ENCODE results near the gene MLEC.
"Not testable (repeated sequence)": the region's sequence is repeated elsewhere in the genome, so short reads cannot be mapped to it uniquely, and the experiment has no call there.

MLEC gene

GRCh38 chr12:120662879-120663278, 24.1 kb upstream of the MLEC start:
- peak in 2 of 4 experiments; percentile 27 to 51 for DNase-seq

- DNase-seq: no peak
Measured at GRCh38 chr12:120663741-120664140, 23.2 kb upstream of the MLEC start.

DNA sequence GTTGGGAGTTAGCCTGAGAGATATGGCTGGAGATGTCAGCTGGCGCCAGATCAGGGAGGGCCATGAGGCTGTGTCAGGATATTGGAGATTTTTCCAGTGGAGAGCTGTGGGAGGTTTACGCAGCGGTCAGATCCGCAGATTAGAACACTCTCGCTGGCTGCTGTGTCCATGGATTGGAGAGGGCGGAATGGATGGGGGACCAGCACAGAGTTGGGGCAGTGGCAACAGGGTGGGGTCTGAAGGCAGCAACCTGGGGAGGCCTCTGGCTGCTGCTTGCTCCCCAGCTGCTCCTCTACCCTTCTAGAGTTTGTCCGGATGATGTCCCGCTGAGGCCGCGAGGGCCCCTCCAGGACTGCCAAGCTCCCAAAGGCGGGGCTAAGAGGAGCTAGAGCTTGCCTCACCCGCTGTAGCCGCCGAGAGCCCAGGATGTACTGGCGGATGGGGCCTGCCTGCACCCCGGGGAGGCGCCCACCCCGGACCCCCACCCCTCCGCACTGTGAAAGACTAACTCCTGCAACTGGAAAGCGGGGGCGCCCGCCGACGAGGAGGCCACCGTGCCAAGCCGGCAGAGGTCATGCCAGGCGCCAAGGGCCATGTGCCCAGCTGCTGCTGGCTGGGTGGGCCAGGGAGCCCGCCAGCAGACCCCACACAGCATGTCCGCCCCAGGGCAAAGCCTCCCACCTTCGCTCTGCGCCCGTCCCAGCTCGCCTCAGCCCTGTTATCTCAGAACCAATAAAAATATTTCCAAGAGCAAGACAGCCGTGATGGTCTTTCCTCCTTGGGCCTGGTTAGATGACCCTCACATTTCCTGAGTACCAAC, 20.2 kb upstream of the MLEC start:
- DNase-seq: no peak

GRCh38 chr12:120668091-120668867, 18.7 kb upstream of the MLEC start:
- no peak for DNase-seq

DNA sequence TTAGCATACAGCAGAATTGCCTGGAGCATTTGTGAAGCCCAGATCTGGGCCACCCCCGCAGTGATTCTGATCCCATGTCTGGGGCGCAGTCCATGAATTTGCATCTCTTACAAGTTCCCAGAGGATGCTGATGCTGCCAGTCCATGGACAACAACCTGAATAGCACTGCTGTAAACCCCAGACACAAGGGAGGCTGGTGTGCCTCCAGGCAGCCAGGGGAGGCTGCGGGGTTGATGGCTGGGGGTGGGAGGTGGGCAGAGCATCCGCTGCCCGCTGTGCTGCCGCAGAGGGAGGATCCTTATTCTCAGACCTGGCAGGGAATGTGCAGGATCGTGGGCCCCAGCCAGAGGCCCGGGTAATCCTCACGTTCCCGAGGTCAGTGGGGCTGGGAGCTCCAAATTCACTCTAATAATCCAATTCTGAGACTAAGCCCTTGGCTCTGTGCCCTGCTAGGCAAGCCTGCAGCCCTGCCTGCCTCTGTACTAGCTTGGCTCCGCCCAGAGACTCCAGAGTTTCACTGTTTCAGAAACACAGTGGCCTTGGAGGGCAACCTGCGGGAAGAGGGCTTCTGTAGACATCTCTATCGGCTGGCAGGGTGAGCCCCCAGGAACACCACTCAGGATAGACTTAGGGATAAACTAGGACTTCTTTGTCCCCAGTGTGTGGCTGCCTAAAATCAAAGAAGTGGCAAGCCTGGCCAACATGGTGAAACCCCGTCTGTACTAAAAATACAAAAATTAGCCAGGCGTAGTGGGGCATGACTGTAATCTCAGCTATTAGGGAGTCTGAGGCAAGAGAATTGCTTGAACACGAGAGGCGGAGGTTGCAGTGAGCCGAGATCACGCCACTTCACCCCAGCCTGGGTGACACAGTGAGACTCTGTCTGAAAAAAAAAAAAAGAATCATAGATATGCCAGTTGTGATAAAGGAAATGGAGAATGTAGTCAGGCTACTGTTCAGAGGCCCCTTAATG, 17.8 kb upstream of the MLEC start:
- DNase-seq: no peak

- DNase-seq: not testable (repeated sequence)
Measured at GRCh38 chr12:120670237-120670636, 16.7 kb upstream of the MLEC start.

DNA sequence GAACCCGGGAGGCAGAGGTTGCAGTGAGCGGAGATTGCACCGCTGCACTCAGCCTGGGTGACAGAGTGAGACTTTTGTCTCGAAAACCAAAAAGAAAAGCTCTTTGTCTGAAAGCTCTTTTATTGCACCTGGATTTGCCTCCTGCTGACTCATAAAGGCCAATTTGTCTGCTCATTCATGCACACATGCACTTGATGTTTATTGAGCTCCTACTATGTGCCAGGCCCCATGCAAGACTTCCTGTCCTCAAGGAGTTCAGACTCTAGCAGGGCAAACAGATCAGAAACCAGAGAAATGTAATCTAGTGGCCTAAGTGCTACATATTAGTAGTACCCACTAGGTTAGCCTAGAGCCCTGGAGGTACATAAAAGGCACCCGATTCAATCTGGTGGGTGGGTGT, 16.3 kb upstream of the MLEC start:
- no peak for DNase-seq

- peak; percentile 38 to 72 (median 48) for DNase-seq
Measured at GRCh38 chr12:120674097-120674636, 12.8 kb upstream of the MLEC start.

- DNase-seq: peak; percentile 36 to 47 (median 41)
Measured at GRCh38 chr12:120677765-120678473, 9.0 kb upstream of the MLEC start.

DNA sequence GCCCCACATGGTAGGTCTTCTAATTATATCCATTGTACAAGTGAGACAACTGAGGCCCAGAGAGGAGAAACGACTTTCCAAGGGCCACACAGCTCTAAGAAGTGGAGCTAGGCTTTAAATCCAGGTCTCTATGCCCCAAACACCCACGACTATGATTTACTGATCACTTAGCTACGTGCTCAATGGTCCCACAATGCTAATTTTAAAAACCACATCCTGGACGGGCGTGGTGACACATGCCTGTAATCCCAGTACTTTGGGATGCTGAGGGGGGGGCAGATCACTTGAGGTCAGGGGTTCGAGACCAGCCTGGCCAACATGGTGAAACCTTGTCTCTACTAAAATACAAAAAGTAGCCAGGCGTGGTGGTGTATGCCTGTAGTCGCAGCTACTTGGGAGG, 8.4 kb upstream of the MLEC start:
- DNase-seq: no peak

GRCh38 chr12:120680165-120680738, 6.7 kb upstream of the MLEC start:
- peak; percentile 50 to 69 (median 60) for DNase-seq

DNA sequence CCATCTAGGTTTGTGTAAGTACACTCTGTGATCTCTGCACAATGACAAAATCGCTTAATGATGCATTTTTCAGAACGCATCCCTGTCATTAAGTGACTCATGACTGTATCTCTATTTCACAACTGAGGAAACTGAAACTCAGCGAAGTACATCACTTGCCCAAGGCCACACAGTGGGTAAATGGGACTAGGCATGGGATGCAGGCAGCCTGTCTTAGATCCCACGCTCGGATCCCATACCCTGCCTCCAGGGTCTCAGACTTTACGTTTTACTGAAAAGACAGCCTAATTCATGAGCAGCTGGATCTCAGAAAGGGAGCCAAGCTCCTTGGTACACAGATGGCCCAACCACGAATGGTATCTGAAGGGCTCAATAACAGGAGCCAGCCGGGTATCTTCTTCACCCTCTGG, 2.4 kb upstream of the MLEC start:
- peak; percentile 71 to 92 (median 80) for DNase-seq

- DNase-seq: no peak
Measured at GRCh38 chr12:120685522-120685921, 1.4 kb upstream of the MLEC start.

DNA sequence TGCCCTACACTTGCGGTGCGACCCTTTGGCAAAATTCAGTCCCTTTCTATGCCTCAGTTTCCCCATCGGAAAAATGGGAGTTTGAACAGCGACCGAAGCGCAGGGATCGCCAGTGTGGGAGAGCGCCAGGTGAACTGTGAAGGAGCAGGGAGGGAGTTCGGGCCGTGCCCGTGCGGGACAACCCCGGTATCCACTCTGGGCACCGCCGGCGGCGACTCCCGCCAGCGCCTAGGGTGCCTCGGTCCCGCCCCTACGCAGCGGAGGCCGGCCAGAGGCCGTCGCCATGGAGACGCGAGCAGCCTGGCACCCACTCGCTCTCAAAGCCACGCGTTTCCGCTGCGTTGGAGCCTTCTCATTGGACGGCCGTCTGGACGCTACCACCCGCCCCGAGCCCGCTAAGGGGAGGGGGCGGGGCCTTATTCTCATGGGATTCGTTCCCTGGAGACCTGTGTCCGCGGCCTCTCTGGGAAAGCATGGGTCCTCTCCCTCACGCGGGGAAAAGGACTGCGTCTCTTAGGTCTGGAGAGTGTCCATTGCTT, 729 bp upstream of the MLEC start:
- peak; percentile 99 to 100 (median 100) for DNase-seq

DNA sequence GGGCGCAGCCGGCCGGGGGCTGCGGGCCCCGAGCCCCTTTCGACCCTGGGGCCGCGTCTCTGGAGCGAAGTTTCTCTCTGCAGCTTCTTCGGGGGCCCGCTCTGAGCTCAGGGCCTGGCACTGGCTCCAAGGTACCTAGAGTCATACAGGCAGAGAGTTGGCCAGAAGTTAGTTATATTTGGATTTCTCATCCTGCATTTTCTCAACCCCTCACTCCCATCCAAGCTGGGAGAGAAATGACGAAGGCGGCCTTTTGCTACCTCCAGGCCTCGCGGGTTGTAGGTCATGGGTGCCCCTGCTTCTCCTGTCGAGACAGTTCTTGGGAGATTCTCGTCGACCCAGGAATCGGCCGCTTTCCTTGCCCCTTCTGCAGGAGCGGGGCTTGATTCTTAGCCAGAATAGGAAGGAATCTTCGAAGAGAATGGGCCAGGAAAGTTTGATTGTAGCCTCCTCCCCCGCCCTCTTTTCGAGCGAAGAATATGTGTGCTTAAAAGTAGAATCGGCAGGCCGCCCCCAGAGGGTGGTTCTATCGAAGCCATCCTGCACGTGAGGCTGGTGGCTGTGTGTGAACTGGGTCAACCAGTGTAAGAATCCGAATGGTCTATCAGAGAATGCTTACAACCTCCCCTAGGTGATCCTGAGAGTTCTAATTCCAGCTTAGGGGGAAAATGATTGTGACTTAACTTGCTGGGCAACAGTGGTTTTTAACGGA, 785 bp downstream of the MLEC start:
- peak; percentile 49 to 63 (median 54) for DNase-seq

DNA sequence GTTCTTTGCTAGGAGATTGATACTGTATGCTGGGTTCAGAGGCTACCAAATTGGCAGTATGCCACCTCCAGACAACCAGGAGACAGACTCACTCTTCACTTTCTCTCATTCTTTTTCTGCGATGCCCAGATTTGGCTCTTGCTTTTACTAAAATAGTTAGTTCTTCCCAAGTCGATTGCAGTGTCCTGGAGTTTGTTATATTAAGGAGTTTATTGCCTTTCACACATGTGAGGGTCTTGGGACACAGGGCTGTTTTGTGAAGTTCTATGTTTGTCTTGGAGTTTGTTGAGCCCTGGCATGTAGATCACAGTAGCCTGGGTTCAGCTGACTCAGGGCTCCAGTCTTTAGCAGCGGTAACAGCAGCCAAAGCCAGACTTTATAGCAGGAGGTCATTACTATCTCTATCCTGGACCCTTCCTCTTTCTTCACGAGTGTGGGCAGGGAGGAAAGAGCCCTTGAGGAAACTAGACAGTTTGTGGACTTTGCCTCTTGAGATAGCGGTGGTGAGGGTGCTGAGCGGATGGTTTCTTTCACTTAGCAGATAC, 1.6 kb downstream of the MLEC start:
- peak; percentile 52 to 67 (median 64) for DNase-seq

- DNase-seq: no peak
Measured at GRCh38 chr12:120689397-120690082, 2.6 kb downstream of the MLEC start.

GRCh38 chr12:120690083-120690450, 3.1 kb downstream of the MLEC start:
- DNase-seq: no peak

DNA sequence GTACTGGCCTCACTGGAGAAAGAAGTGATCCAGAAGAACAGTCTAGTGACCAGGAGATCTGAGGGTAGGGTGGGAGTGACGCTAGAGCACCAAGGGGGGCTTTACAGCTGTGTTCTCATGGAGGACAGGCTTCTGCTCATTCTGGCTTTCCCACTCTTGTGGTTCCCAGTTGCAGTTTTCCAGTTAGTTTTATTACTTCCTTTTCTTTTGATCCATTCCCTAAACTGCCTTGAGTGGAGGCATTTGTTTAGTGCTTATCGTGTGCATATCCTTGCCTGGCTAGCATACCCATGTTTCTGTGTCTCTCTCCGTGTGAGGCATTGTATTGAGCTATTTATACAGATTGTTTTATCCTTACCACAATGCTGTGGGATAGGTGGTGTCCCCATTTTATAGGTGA, 4.0 kb downstream of the MLEC start:
- DNase-seq: no peak
